Heart right ventricle (tissue), 16 donors: ENCODE results near the gene PELI1. TPM values are rescaled to one million over a fixed set of nuclear protein-coding genes. Genes with fewer than 3 reads are reported as not detected.

Experiments
- ATAC-seq, 8 donors: fragments of 200-7000 bp; cut with Tn5 transposase; one replicate each; pipeline ENCODE4 v1.9.1; 2020; ENCODE audit warnings: mild to moderate bottlenecking in 8 of 8, moderate library complexity in 8 of 8, moderate number of reproducible peaks in 1 of 8
- DNase-seq, 2 donors: peaks; one replicate each; pipeline ENCODE4 v3.0.0-alpha.2; 2020
- H3K27ac ChIP-seq, 10 donors: fragments of 200-600 bp; sonication (generic) in 2 of 10; one replicate each; pipeline versions ENCODE4 v1.5.0 to v1.8.0; 2020 to 2022; ENCODE audit warnings: mild to moderate bottlenecking in 3 of 10
- H3K27me3 ChIP-seq, 7 donors: fragments of 200-600 bp; one replicate each; pipeline ENCODE4 v1.8.0; 2021 to 2022; ENCODE audit warnings: mild to moderate bottlenecking in 2 of 7
- H3K36me3 ChIP-seq, 9 donors: fragments of 200-600 bp; sonication (generic) in 1 of 9; one replicate each; pipeline versions ENCODE4 v1.5.0 to v1.8.0; 2020 to 2022; ENCODE audit warnings: mild to moderate bottlenecking in 2 of 9
- H3K4me1 ChIP-seq, 9 donors: fragments of 200-600 bp; sonication (generic) in 1 of 9; one replicate each; pipeline versions ENCODE4 v1.5.0 to v1.8.0; 2020 to 2022; ENCODE audit warnings: mild to moderate bottlenecking in 4 of 9
- H3K4me3 ChIP-seq, 10 donors: fragments of 200-600 bp; sonication (generic) in 2 of 10; one replicate each; pipeline versions ENCODE4 v1.5.0 to v1.8.0; 2020 to 2022; ENCODE audit warnings: mild to moderate bottlenecking in 7 of 10, moderate library complexity in 2 of 10
- H3K9me3 ChIP-seq, 11 donors: fragments of 200-600 bp in 10 of 11; sonication (generic) in 2 of 11; one replicate each; pipeline versions ENCODE4 v1.5.0 to v1.8.0; 2013 to 2022; ENCODE audit warnings: mild to moderate bottlenecking in 2 of 11, control low read depth in 1 of 11, moderate library complexity in 1 of 11
- CTCF ChIP-seq, 9 donors: fragments of 200-600 bp; sonication (generic) in 2 of 9; IDR thresholded peaks; one replicate each; pipeline versions ENCODE4 v1.5.0 to v1.8.0; 2021 to 2022; ENCODE audit warnings: antibody characterized with exemption in 9 of 9, mild to moderate bottlenecking in 5 of 9, moderate library complexity in 1 of 9
- WGBS, 2 donors: extraction: QIAGEN DNeasy Blood & Tissue Kit; methylation state at CpG; one replicate each; pipeline ENCODE4 v1.1.7; 2013; ENCODE audit warnings: inconsistent platforms in 1 of 2; 5-methylcytosine and 5-hydroxymethylcytosine counted together
- intact Hi-C, 10 donors: fragments of 100-400 bp; cut with DNase I; formaldehyde crosslinking; loops; one replicate each; pipeline versions ENCODE4 v1.11.1 to v1.14.2; 2022
- polyA plus RNA-seq, 2 donors: library from polyadenylated mRNA; stranded (reverse); fragments of 200-250 nt; gene quantifications; one replicate each; pipeline ENCODE4 v1.2.3, GENCODE V29; 2013
- total RNA-seq, 10 donors: library from RNA; stranded (reverse); fragmentation: NEBNext Ultra II Directional in 3 of 10; extraction: Animal tissue kit (Norgen Biotek cat#: 25700) in 3 of 10; gene quantifications; one replicate each; pipeline versions ENCODE4 v1.2.1 to v1.2.4, GENCODE V29; 2021 to 2023
- donor health status: Arrhythmogenic right ventricular cardiomyopathy.
- donor health status: ischemic (EF 13 %, LVEDD 7.1; RV severe dilation, severe dysfunction).
- donor health status: healthy with polysubstance abuse.
- donor health status: DM: no; HTN: yes; CAD: no.
- donor health status: DM: no; HTN: no; CAD: no.
- donor health status: ischemic (EF 25% LVEDD 6.9; RV normal size, moderate dysfunction).
- donor health status: ischemic (EF 25% LVEDD 5.7; RV mildly dilated, moderate dysfunction).
- donor health status: healthy.
- donor health status: DM: yes; HTN: yes; CAD: no.
- donor health status: Ischemic cardiomyopathy.
- donor health status: ischemic (EF 35%, LVEDD 5.7; RV mildly dilated, moderate dysfunction).
- donor health status: nonischemic (EF 11% LVEDD 7.7; RV severe dilation, severe dysfunction).
- donor health status: DM: yes; HTN: yes; CAD: no.
- donor health status: PGD.
- donor health status: ischemic (EF 29% LVEDD 5.4; RV normal size, mild dysfunction).
- donor health status: nonischemic (EF 23%, LVEDD 6.1; RV moderate dilation, normal function).

PELI1 gene
- total and polyA plus RNA-seq, 12 donors = 6.0 to 15.6 (median 8.6) TPM

DNA sequence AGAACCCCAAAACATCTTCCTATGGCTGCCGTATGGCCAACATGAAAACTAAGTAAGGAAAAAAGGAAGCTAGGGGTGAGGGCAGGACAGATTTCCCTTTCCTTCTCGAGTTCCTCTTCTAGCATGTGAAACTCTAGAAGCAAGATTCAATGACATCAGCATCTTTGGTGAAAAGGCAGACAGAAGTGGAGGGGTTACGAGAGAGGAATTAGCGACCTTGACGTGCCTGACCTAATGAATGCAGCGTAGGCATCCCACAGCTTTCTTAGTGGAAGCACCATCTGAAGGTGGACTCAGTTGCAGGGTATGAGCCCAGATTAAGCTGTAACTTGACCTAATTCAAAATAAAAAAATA lies 47.9 kb upstream of the PELI1 start:
- H3K9me3 ChIP-seq = no peaks in the 10 kb centered on the region
- H3K36me3 ChIP-seq = no peaks in the 10 kb centered on the region
- ATAC-seq (peak in 7 of 8 donors; percentile 24 to 78 (median 68)), DNase-seq (no peak)
- H3K27me3 ChIP-seq = no peaks in the 10 kb centered on the region
- H3K4me3 ChIP-seq = no peak overlapping the region
- H3K4me1 ChIP-seq = peaks cover 0 to 44% (median 0%) of the 10 kb centered on the region in 9 donors
- no peak for TF ChIP-seq CTCF (IDR thresholded peaks at IDR 0.05)
- H3K27ac ChIP-seq = peak overlapping the region in 4 of 10 donors; percentile 3 to 86 (median 26)
- 83% methylated on average over 6 of the region's 6 CpGs for WGBS, 2 donors
- intact Hi-C loops = no loop called here

- ATAC-seq (no peak), DNase-seq (no peak)
- Histone ChIP-seq H3K9me3 (no peaks in the 10 kb centered on the region), H3K36me3 (no peaks in the 10 kb centered on the region), H3K4me3 (no peak overlapping the region), H3K27ac (no peak overlapping the region), H3K4me1 (peaks cover 0 to 53% (median 0%) of the 10 kb centered on the region in 9 donors), H3K27me3 (no peaks in the 10 kb centered on the region)
- no peak for TF ChIP-seq CTCF (IDR thresholded peaks at IDR 0.05)
- intact Hi-C loops = no loop called here
Measured at GRCh38 chr2:64189586-64189985, 45.4 kb upstream of the PELI1 start.

GRCh38 chr2:64189167-64189566 lies 44.9 kb upstream of the PELI1 start:
- ATAC-seq = no peak
- DNase-seq = no peak
- Histone ChIP-seq H3K4me1 (peaks cover 0 to 53% (median 0%) of the 10 kb centered on the region in 9 donors), H3K4me3 (no peak overlapping the region), H3K27ac (no peak overlapping the region), H3K36me3 (no peaks in the 10 kb centered on the region), H3K9me3 (no peaks in the 10 kb centered on the region), H3K27me3 (no peaks in the 10 kb centered on the region)
- intact Hi-C loops = no loop called here
- 84 to 87% methylated on average over 10 of the region's 10 CpGs for WGBS, 2 donors
- no peak for TF ChIP-seq CTCF (IDR thresholded peaks at IDR 0.05)

DNA sequence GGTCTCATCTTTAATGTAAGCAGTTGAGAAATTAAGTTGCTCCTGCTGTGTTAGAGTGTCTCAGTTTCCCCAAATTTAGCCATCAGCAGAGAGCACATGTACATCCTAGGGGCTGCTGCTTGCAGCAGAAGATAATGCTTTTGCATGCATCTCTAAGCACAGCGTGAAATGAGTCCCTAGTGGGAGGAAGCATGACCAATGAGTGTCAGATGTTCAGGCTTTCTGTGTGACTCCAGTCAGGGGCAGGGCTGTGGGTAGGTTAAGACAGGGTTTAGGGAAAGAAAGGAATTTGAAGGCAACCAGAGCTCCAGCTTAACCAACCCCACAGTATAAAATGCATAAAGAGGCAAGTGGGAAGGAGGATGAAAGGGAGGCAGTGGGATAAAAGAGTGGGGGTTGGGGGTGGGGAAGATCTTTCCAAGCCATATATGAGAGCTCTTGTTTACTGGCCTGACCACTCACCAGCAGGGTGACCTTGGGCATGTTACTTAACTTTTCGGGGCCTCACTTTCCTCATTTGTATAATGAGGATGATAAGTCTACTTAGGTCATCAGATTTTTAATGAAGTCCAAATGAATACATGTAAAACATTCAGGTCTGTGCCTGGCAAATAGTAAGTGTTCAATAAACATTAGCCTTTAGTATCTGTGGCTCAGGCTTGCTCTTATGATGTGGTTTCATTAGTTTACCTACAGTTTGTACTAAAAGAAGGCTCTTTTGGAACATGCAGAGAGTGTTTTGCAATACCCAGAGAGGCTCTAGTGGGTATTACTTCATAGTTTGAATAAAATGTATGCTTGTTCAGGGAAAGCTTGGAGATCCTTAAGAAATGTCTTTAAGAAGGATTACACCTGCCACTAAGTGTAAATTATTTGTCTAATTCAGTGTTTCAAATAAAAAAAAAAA lies 42.7 kb upstream of the PELI1 start:
- ATAC-seq (peak in 1 of 8 donors; percentile 47), DNase-seq (no peak)
- WGBS, 2 donors = 83 to 87% methylated on average over 2 of the region's 2 CpGs
- no peak overlapping the region for H3K4me3 ChIP-seq
- intact Hi-C loops = no loop called here
- peaks cover 0 to 43% (median 0%) of the 10 kb centered on the region in 9 donors for H3K4me1 ChIP-seq
- TF ChIP-seq CTCF (IDR thresholded peaks at IDR 0.05) = no peak
- no peak overlapping the region for H3K27ac ChIP-seq
- no peaks in the 10 kb centered on the region for H3K9me3 ChIP-seq
- H3K27me3 ChIP-seq = no peaks in the 10 kb centered on the region
- H3K36me3 ChIP-seq = no peaks in the 10 kb centered on the region
